NCI-H2107 treated with DMSO at 0.1 percent for 48 hours (cell line): ENCODE measurements around the gene IRX4.

Experiments used
- DNase-seq: peaks from one replicate; lab custom pipeline; 2025; ENCODE audit not compliant: unreplicated experiment; lab: John Stamatoyannopoulos, UW

IRX4 gene

GRCh38 chr5:1914471-1914870 is 31.7 kb upstream of the IRX4 start:
- no peak for DNase-seq

DNA sequence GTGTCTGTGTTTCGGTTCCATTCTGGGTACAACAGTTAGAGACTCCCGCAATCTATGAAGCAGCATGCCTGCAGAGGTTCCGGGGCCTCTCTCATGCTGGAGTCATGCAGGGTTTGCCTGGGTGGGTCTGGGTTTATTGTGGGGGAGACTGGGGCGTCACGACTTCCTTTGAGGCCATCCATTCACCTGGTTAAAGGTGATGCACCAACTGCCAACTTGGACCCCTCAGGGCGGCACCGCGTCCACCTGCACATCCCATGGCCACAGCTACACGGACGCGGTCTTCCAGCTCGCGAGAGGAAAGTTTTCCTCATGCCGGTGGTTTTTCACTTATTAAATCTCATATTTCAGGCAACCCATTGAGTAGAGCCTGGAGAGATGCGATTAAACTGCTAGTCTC is 30.9 kb upstream of the IRX4 start:
- no peak for DNase-seq

GRCh38 chr5:1912951-1913565 is 30.3 kb upstream of the IRX4 start:
- DNase-seq = no peak

DNA sequence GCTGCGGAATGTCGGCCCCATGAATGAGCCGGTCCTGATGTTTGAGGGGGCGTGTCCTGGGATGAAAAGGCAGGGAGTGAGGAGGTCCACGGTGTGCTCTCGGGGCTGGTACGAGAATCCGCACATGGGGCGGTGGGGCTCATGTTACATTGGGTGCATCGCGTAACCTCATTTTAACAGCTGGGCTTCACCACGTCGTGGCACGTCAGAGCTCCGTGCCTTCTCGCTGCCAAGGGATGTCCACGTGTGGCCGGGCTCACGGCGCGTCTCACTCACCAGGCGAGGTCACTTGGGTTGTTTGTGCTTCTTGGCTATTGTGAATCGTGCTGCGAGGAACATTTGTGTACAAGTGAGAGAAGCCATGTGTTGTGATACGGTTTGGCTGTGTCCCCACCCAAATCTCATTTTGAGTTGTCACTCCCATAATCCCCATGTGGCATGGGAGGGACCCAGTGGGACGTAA is 29.1 kb upstream of the IRX4 start:
- no peak for DNase-seq

GRCh38 chr5:1910861-1911772 is 28.4 kb upstream of the IRX4 start:
- DNase-seq = no peak

DNA sequence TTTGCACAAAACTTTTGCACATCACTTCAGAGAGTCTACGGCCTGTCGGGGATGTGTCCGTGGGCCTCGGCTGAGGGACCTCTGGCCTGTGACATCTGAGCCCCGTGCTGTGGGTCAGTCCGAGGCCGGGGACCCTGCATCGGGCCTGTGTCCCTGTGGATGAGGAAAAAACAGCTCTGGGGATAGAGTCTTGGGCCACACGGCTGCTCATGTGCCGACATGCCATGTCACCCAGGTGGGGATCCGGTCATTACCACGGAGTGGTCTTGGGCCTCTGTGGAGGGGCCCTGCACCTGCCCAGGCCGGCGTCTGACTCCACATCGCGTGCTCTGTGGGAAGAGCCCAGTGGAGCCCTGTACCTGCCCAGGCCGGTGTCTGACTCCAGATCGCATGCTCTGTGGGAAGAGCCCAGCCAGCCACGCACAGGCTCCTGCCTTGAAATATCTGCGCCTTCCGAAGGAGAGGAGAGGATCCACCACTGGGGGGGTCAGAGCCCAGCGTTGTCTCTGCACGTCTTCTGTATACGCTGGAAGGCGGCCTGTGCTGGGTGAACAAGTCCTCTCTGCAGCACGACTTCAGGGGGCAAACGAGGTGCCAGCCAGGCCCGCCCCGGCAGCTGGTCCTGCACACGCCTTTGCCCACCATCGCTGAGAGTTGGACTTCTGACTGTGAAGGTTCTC is 27.5 kb upstream of the IRX4 start:
- no peak for DNase-seq

- no peak for DNase-seq
Measured at GRCh38 chr5:1909346-1909985, 26.7 kb upstream of the IRX4 start.

DNA sequence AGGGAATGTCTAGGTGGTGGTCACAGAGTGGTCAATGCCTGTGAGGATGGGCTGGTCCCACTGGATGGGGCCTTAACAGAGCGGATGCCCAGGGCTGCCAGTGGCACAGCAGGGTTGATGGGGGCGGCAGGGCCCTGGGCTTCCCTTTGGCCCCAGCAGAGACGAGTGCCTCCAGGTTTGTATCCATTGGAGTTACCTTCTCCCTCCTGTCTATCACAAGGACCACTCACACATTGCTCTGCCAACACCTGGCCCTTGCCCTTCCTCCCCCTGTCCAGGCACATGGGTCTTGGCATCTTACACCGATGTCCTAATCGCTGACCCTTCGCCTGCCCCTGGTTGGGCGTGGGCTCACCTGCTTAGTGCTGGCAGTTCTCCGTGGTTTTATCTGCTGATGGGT is 26.2 kb upstream of the IRX4 start:
- no peak for DNase-seq

- no peak for DNase-seq
Measured at GRCh38 chr5:1907616-1908015, 24.9 kb upstream of the IRX4 start.

- DNase-seq = no peak
Measured at GRCh38 chr5:1905108-1905507, 22.4 kb upstream of the IRX4 start.

GRCh38 chr5:1901983-1902382 is 19.3 kb upstream of the IRX4 start:
- no peak for DNase-seq

- no peak for DNase-seq
Measured at GRCh38 chr5:1901061-1901460, 18.3 kb upstream of the IRX4 start.

GRCh38 chr5:1899201-1899600 is 16.5 kb upstream of the IRX4 start:
- no peak for DNase-seq

GRCh38 chr5:1897816-1898450 is 15.2 kb upstream of the IRX4 start:
- DNase-seq = no peak

DNA sequence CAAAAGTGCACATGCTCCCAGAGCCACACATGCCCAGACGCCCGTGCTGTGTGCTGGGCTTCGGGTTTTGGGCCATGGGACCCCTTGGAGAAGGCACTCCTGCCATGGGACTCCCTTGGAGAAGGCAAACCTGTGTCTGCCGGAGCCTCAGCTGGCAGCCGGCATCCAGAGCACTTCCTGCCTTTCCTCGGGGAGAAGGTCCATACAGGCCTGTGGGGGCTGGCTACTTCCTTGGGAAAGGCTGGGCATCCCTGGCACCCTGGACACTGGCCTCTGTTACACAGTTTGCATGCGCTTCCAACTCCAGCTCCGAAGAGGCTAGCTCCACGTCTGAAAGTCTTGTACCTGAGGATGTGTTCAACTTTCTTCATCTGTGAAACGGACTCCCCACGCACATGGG is 14.7 kb upstream of the IRX4 start:
- DNase-seq = no peak

DNA sequence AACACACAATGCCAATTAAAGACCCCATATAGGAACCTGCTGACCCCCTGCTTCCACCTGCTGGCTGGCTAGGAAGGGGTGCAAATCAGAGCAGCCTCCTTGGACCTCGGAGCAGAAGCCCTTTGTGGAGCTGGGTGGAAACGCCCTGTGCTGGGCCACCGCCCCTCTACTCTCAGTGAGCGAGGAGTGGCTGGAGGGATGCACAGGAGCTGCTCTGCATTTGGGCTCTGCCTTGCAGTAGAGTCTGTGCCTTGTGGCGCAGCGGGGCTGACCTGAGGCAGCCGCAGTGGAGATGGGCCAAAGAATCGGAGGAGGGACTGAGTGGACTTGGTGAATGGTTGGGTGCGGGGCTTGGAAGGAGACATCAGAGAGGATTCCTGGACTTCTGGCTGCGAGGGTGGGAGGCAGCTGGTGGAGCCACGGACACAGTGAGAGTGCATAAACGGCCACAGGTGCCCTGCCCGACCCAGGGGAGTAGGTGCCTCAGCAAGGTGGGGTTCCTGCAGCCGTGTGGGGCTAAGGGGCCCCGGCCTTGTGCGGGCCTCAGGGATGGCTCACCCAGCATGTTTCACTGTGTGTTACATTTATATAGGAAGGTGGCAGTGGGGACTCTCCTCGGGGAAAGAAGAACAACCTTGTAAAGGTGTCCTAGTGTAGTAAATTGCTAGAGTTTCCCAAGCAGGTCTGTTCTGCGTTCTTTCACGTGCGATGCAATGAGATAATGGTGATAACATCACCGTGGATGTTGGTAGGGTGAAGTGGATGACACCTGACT is 14.1 kb upstream of the IRX4 start:
- DNase-seq = no peak

DNA sequence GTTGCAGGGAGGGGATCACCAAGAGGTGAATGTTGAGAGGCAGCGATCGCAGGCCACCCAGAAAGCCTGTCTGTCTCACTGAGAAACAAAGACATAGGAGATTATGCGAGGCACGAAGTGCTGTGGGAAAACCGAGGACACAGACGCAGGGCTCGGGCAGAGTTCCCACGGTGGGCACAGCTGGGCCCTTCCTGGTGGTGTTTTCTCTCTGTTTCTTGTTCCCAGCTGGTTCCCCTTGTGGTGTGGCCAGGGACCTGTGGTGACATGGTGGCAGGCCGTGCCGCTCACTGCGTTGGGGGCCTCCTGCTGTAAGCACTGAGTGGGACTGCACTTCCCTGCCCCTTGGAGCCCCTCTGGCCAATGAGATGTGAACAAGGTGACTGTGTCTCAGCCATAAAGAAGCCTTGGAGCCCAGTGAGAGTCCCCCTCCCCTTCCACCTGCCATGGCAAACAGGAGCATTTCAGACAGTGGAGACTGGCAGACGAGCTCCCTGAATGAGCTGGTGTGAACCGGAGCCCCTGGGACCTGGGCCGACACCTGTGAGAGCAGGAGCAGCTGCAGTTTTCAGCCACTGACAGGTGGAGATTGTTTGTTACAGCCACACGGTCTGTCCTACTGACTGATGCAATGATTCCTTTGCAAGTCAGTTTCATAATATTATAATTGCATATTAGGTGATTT is 13.2 kb upstream of the IRX4 start:
- no peak for DNase-seq

GRCh38 chr5:1894243-1894642 is 11.5 kb upstream of the IRX4 start:
- DNase-seq = no peak

GRCh38 chr5:1893754-1894153 is 11.0 kb upstream of the IRX4 start:
- no peak for DNase-seq
